ENCODE data around the gene TGFBI.

GRCh38 chr5:136066661-136067271 lies 38.0 kb downstream of the TGFBI start:
- TF ChIP-seq GATA2 (IDR thresholded peaks at IDR 0.05; ENCODE audit: low read depth, low read length): no peak
- no peak for TF ChIP-seq GATA3 (IDR thresholded peaks at IDR 0.05; ENCODE audit: low read depth, low read length)

Data from SH-SY5Y (cell line).